ENCODE measurements around the gene BRAP. TPM values are rescaled to one million over a fixed set of nuclear protein-coding genes. Genes with fewer than 3 reads are reported as not detected.

The BRAP gene
- total and polyA plus RNA-seq, 10 of the 15 experiments (the other 5 are each of a cell fraction or from before 2014, with no cell fraction given) = 2.3 to 28.2 (median 17.8) TPM

DNA sequence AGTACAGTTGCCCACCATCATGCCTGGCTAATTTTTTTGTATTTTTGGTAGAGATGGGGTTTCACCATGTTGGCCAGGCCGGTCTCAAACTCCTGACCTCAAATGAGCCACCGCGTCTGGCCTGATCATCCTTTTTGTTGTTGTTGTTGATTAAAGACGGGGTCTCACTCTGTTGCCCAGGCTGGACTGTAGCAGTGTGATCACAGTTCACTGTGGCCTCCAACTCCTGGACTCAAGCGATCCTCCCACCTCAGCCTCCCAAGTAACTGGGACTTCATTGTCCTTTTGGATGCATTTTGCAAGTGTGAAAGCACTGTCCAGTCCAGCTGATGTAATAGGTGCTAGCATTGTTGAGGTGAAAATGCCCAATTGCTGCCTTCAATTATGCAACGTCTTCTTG is 59.5 kb downstream of the BRAP start:
- TF ChIP-seq NFYB (IDR thresholded peaks at IDR 0.05; ENCODE audit: insufficient read depth, low read depth, low read length) = no peak
- TF ChIP-seq, protein P1, sequence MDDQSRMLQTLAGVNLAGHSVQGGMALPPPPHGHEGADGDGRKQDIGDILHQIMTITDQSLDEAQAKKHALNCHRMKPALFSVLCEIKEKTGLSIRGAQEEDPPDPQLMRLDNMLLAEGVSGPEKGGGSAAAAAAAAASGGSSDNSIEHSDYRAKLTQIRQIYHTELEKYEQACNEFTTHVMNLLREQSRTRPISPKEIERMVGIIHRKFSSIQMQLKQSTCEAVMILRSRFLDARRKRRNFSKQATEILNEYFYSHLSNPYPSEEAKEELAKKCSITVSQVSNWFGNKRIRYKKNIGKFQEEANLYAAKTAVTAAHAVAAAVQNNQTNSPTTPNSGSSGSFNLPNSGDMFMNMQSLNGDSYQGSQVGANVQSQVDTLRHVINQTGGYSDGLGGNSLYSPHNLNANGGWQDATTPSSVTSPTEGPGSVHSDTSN (IDR thresholded peaks at IDR 0.05; ENCODE audit: insufficient replicate concordance, low read depth, low read length) = no peak
- TF ChIP-seq MTA2 (IDR thresholded peaks at IDR 0.05; ENCODE audit: low read depth) = no peak
- TF ChIP-seq, protein P2, sequence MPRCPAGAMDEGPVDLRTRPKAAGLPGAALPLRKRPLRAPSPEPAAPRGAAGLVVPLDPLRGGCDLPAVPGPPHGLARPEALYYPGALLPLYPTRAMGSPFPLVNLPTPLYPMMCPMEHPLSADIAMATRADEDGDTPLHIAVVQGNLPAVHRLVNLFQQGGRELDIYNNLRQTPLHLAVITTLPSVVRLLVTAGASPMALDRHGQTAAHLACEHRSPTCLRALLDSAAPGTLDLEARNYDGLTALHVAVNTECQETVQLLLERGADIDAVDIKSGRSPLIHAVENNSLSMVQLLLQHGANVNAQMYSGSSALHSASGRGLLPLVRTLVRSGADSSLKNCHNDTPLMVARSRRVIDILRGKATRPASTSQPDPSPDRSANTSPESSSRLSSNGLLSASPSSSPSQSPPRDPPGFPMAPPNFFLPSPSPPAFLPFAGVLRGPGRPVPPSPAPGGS (IDR thresholded peaks at IDR 0.05; ENCODE audit: borderline replicate concordance, insufficient read depth, low read depth, low read length, poor library complexity, severe bottlenecking) = no peak
- TF ChIP-seq PML (IDR thresholded peaks at IDR 0.05; ENCODE audit: low read length) = no peak
- TF ChIP-seq RAD51 (IDR thresholded peaks at IDR 0.05) = no peak
- TF ChIP-seq EGR1 (IDR thresholded peaks at IDR 0.05; ENCODE audit: borderline replicate concordance in 1 of 2, low read depth in 2 of 2, low read length in 2 of 2) = no peak
- TF ChIP-seq, protein P3, sequence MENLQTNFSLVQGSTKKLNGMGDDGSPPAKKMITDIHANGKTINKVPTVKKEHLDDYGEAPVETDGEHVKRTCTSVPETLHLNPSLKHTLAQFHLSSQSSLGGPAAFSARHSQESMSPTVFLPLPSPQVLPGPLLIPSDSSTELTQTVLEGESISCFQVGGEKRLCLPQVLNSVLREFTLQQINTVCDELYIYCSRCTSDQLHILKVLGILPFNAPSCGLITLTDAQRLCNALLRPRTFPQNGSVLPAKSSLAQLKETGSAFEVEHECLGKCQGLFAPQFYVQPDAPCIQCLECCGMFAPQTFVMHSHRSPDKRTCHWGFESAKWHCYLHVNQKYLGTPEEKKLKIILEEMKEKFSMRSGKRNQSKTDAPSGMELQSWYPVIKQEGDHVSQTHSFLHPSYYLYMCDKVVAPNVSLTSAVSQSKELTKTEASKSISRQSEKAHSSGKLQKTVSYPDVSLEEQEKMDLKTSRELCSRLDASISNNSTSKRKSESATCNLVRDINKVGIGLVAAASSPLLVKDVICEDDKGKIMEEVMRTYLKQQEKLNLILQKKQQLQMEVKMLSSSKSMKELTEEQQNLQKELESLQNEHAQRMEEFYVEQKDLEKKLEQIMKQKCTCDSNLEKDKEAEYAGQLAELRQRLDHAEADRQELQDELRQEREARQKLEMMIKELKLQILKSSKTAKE (IDR thresholded peaks at IDR 0.05; ENCODE audit: low read depth, poor library complexity, severe bottlenecking) = no peak
- TF ChIP-seq SREBF2 (IDR thresholded peaks at IDR 0.05; ENCODE audit: low read length) = no peak
- TF ChIP-seq NRF1 (conservative IDR thresholded peaks at IDR 0.05; ENCODE audit: low read depth, low read length) = no peak
- no peak for TF ChIP-seq LARP7 (IDR thresholded peaks at IDR 0.05)
- Histone ChIP-seq H3K27me3 (replicated peaks in 1 of 2; ENCODE audit: control insufficient read depth in 2 of 2, insufficient read depth in 2 of 2, low read length in 1 of 2) (no peaks in the 10 kb centered on the region), H3K9me3 (replicated peaks; ENCODE audit: control insufficient read depth, insufficient read depth, low read length) (no peaks in the 10 kb centered on the region), H3K27ac (ENCODE audit: control insufficient read depth, insufficient read depth) (no peak overlapping the region), H3K4me2 (ENCODE audit: control insufficient read depth, insufficient read depth) (no peak overlapping the region), H3K36me3 (ENCODE audit: control insufficient read depth in 2 of 2, insufficient read depth in 2 of 2, low read length in 1 of 2) (no peaks in the 10 kb centered on the region), H3K79me2 (ENCODE audit: control insufficient read depth, insufficient read depth, low read length) (no peaks in the 10 kb centered on the region), H3K4me1 (ENCODE audit: control insufficient read depth, insufficient read depth, low read length) (no peaks in the 10 kb centered on the region), H2AFZ (ENCODE audit: control insufficient read depth, low read depth, low read length) (no peak overlapping the region), H3K9ac (ENCODE audit: control insufficient read depth, insufficient read depth, low read length) (no peak overlapping the region), H3K4me3 (no peak overlapping the region), H4K20me1 (ENCODE audit: control insufficient read depth, insufficient read depth) (no peaks in the 10 kb centered on the region)
- POLR2A ChIA-PET = no interaction called here
- FAIRE-seq = no peak
- WGBS (ENCODE audit: insufficient coverage, insufficient replicate concordance, low lambda C conversion rate, missing lambda C conversion rate) = 73% methylated on average over 6 of the region's 6 CpGs
- intact Hi-C loops (cut with micrococcal nuclease; ENCODE audit: unreplicated experiment) = no loop called here
- ATAC-seq = no peak
- CTCF ChIA-PET = interaction anchor here (1.0 kb wide), 1 partner anchor 229 kb away, joined by 3 read pairs; no protein-coding TSS in a partner anchor
- no peak for DNase-seq (ENCODE audit: low read depth, low spot score)
- SMC1A ChIA-PET (ENCODE audit: uncharacterized antibody, unreplicated experiment) = no interaction called here
- in situ Hi-C loops (cut with MboI) = no loop called here
- BruUV-seq (replicated peaks) = no TSS peak
- RAD21 ChIA-PET (ENCODE audit: unreplicated experiment) = no interaction called here

Data from GM12878 (cell line).